Fibroblast of villous mesenchyme (primary cell): Measurements from ENCODE around the gene CMIP. TPM values are rescaled to one million over a fixed set of nuclear protein-coding genes. Genes with fewer than 3 reads are reported as not detected.
A peak's percentile ranks its signal among the peaks of the same experiment; 100 is the strongest.

ENCODE experiments used
- DNase-seq: peaks from one replicate; pipeline ENCODE4 v3.0.0-alpha.2; 2010; ENCODE audit warnings: low read depth
- H3K4me3 ChIP-seq: 2 replicates; pipeline ENCODE4 v1.5.1; 2011; ENCODE audit warnings: low read depth, mild to moderate bottlenecking, low read length
- CTCF ChIP-seq: IDR thresholded peaks from 2 replicates; pipeline ENCODE4 v1.5.1; 2012; ENCODE audit warnings: low read depth, mild to moderate bottlenecking, low read length; ENCODE audit not compliant: insufficient read depth
- total RNA-seq: library from RNA; depleted of rRNA; stranded (reverse); fragments of >200 nt; gene quantifications from 2 replicates; pipeline ENCODE4 v1.2.3, GENCODE V29; 2012

Gene CMIP
- total RNA-seq, 1 donor: 7.8 TPM

GRCh38 chr16:81550432-81550808 is 105.8 kb downstream of the CMIP start:
- DNase-seq: no peak
- no peak overlapping the region for H3K4me3 ChIP-seq
- no peak for TF ChIP-seq CTCF

- DNase-seq: peak; percentile 50
- no peak overlapping the region for H3K4me3 ChIP-seq
These were observed 106.7 kb downstream of the CMIP start for GRCh38 chr16:81551151-81551808.

DNA sequence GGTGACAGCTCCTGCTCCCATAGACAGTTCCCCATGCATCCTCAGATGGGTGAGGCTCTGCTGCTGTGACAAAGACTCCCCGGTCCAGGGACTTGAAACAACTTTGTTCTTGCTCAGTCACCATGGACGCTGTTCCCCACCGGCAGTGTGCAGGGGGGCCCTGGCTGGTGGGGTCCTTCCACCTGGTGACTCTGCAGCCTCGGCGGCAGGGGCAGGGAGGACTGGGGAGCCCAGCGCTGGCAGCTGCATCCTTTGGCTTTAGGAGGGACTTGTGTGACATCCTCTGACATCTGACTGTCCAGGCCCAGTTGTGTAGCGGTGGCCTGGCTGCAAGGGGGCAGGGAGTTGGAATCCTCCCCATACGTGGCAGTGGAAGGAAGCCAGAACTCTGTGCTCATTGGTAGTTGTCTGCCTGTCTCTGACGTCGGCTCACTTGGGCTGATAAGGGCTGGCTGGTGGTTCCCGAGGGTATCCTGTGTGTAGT is 107.3 kb downstream of the CMIP start:
- DNase-seq: peak; percentile 66
- no peak overlapping the region for H3K4me3 ChIP-seq
- TF ChIP-seq CTCF: no peak

More at GRCh38 chr16:81551151-81551808, 106.7 kb downstream of the CMIP start:
- no peak for TF ChIP-seq CTCF

DNA sequence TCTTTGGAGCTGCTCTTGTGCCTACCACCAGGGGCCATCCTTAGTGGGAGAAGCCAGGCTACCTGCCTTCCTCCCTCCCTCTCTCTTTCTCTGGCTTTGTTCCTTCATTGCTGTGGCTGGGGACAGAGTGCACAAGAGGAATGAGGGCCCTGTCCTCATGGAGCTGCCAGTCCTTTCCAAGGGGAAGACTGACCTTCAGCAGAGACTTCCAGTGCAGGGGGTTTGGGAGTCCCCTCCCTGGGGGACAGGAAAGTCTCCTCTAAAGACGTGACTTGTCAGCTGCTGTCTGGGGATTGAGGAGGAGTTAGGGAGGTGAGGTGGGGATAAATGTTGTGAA is 108.1 kb downstream of the CMIP start:
- no peak overlapping the region for H3K4me3 ChIP-seq
- TF ChIP-seq CTCF: no peak

GRCh38 chr16:81553080-81553813 is 108.6 kb downstream of the CMIP start:
- no peak overlapping the region for H3K4me3 ChIP-seq
- DNase-seq: no peak
- TF ChIP-seq CTCF: no peak

More for the DNA sequence above, 108.1 kb downstream of the CMIP start:
- DNase-seq: no peak

DNA sequence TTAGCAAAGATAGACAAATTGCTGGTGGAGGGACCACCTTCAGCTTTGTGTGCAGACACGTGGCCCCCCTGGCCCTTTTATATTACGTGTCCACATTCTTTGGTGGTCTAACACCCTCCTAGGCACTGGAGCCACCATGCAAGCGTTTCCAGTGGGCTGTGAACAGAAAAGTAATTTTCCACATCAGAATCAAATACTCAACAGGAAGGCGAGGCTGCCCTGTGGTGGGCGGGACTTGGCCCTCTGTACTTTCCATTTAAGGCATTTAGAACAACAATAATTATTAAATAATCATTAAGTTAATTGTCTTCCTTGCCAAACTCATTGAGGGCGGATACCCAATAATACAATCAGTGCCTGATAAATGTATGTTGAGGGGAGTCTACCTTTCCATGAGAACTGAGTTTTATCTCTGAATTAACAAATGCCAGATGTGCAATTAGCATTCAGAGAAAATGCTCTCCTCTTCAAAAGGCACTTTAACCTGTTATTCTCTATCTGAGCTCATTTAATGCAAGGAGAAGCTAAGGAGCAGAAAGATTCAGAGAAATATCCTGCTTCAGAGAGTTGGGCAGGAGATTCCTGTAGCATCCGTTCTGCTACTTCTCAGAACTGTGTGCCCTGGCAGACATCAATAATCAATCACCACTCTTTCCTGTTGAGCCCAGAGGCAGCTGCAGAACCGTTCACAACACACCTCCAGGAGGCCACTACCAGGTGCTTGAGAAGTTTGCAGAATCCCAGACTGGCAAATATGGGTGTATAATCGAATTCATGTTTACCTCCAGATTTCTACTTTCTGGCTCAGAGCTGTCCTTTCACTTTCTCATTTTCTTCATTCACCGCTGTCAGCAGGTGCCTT is 109.4 kb downstream of the CMIP start:
- H3K4me3 ChIP-seq: no peak overlapping the region
- DNase-seq: no peak
- no peak for TF ChIP-seq CTCF
